ENCODE measurements around the gene SRGAP2B. TPM values are rescaled to one million over a fixed set of nuclear protein-coding genes. Genes with fewer than 3 reads are reported as not detected.
"Not testable (repeated sequence)": the region's sequence is repeated elsewhere in the genome, so short reads cannot be mapped to it uniquely, and the experiment has no call there.

SRGAP2B gene
- polyA plus RNA-seq (2013, experiment 1 of 2; ENCODE audit: insufficient read length): 25.0 TPM
- polyA plus RNA-seq (2013, experiment 2 of 2; ENCODE audit: insufficient read length): 24.5 TPM

DNA sequence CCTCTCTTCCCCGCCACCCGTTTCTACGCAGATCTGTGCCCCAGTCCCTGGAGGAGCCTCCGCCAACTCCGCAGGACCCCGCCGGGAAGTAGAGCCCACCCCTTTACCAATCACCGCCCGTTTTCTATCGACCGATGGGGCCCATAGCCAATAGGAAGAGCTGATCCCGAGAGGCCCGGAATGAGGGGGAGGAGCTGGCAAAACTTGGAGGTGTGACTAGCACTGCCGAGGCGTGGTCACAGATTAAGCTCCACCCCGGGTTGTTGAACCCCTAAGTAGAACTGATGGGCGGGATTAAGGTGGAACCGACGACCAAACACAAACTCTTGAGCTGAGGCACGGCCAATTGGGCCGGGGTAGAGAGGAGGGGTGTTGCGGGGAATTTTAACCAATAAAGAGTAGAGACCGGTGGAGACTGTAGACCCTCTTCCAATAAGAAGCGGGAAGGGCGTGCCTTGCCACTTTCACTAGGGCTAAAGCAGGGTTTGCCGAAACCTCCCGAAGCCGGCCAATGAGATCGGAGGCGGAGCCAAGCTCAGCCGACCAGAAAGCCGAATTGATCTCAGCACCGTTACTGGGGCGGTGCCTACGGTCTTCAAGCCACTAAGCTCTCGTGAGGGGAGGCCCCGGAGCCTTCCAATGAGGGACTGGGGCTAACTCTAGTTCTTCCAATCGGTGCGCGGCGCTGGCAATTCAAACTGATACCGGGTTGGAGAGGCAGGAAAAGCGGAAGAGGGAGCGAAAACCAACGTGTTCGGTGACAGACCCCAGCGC, at the start of gene SRGAP2B, which contains the start of gene FAM72D:
Gene SRGAP2B, minus strand, starts transcription at position 45 of the 774 bp plus-strand sequence. CDS start 2,427 bp downstream, outside the sequence.
Gene FAM72D, plus strand, starts transcription at position 691 of the 774 bp plus-strand sequence. CDS start 874 bp downstream, outside the sequence.
- not testable (repeated sequence) for DNase-seq

DNA sequence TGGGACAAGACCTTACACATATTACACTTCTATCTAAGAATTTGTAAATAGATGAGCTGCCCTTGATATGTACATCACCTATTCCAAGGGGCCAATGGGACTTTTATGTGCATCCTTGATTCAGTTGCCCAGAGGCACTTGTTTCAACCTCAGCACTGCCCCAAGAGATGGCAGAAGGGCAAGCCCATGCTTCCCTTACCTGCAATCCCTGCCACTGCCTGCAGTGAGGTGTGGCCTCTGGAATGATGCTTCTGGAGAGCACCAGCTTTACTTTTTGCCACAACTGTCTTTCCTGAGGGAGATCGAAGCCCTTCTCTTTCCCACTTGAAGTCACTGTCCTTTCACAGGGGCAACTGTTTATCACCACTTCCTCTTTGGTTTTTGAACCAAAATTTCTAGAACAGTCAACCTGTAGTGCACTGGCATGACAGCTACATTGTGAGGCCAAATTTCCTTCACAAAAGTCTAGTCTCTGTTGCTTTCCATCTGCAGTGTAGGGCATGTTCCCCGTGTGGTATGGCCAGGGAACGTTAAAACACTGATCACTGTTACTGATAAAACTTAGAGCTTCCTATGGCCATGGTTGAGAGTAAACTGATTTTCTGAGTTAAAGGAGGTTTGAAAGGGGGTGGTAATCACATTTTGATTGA, 49.3 kb upstream of the SRGAP2B start:
- not testable (repeated sequence) for DNase-seq

DNA sequence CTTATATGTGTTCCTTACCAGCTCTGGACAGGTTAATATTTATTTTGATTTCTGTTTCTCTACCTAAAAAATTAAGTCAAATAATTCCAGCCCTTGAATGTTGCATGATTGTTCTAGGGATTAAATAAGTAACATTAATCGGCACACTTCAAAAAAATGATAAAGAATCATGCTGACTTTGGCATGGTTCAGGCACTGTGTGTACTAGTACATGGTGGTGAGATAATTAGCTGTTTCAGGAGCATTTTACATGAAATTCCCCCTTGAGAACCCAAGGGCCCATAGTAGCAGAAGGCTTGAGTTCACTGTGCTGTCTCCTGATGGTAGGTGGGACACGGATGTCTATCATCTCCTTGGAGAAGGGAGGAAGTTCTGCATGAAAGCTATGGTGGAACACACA, 45.4 kb upstream of the SRGAP2B start:
- not testable (repeated sequence) for DNase-seq

DNA sequence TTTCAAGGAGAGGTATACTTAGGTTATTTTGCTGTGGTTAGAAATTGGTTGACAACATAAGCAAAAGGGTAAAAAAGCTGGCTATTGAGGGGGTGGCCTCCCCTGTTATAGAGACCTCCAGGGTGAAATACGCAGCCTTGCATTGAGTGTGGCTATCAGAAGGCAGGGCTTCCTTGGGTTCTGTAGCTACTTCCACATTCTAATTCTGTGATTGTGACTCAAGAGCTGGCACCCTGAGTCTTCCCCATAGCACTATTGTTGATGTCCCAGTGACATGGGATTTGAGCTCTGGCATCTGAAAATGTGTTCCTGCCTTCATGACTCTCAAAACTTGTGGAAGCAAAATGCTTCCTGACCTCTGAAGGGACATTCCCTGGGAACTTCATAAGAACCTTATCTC, 39.3 kb upstream of the SRGAP2B start:
- DNase-seq: not testable (repeated sequence)

DNA sequence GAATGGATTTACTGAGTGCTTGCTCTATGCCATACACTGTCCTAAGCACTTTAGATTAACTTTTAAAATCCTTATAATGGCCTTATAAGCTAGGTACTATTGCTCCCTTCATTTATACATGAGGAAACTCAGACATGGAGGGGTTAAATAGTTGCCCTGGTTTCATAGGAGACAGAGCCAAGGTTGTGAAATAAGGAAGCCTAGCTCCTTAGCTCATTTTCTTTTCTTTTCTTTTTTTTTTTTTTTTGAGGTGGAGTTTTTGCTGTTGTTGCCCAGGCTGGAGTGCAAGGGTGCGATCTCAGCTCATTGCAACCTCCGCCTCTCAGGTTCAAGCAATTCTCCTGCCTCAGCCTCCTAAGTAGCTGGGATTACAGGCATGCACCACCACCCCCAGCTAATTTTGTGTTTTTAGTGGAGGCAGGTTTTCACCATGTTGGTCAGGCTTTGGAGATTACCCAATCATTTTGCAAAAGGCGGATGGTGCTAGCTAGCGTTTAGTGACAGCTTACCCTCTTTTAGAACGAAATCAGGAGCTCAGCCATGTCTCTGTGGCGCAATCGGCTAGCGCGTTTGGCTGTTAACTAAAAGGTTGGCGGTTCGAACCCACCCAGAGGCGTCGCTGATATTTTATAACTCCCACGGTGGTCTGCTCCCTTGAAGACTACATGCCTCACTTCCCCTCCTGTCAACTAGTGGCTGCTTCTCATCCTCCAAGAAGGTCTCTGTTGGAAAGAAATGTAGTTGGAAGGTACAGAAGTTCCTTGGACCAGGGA, 33.8 kb upstream of the SRGAP2B start:
- peak; percentile 0 for DNase-seq

DNA sequence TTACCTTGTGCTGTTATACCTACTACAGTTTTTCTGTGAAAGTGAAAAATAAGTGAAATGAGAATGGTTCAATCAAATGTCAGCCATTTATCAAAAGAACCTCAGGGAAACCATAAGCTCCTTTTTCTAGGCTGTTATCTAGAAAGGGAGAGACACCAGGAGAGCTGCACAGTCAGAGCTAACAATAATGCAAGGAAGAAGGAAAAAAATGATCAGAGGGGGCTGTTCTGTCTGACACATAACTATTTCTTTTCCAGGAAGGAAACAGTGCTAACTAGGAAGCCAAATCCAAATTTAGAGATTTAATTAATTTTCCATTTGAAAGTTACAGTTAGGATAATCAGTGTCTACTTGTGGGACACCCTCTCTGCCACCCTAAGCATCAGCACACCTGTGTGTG, 32.0 kb upstream of the SRGAP2B start:
- DNase-seq: not testable (repeated sequence)

DNA sequence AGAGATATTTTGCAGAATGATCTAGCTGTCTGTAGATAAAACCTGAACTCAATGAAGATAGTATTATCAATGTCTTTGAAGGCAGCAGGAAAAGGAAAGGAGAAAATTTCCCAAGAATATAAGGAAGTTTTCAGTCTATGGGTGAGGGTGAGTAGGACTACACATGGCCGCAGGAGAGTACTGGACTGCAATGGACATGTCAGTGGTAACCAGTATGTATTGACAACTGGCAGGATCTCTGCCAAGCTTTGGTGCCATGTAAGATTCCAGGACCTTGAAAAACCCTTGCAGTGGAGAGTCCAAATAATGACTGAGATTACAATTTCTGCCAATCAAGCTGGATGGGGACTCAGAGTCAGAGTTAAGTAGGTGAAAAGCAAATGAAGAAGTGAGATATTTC, 30.0 kb upstream of the SRGAP2B start:
- not testable (repeated sequence) for DNase-seq

DNA sequence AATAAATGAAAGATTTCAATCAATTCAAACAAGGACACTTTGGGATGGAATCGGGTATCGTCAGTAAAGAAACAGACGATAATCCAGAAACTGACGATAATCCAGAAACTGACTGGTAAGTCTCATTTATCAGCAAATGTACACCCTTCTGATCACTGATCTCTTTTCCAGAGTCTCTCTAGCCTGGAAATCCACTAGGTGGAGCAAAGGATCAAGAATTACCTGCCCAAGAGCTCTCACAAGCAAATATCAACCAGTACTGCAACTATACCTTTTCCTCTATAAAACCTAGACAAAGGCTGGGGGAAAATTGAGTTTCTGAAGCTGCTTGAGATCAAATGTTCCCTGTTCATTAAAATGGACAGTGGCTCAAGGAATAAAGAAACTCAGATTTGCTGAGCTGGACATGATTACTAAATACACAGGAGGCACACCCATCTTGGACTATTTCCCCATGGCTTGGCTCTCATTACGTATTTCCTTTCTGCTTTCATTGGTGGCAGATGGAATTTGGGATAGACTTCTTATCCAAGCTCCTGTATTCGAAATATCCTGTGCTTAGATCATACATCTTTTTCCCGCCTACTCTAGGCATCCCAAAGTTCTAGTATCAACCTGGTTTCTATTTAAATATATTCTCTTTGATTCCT, 29.0 kb upstream of the SRGAP2B start:
- DNase-seq: not testable (repeated sequence)

DNA sequence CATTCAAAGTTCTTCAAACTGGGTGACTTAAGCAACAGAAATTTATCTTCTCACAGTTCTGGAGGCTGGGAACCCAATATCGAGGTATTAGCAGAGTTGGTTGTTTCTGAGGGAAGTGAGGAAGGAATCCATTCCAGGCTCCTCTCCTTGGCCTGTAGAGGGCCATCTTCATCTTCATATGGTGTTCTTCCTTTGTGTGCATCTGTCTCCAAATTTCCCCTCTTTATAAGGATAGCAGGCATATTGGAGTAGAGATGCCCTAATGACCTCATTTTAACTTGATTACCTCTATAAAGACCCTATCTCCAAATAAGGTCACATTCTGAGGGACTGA, 27.9 kb upstream of the SRGAP2B start:
- DNase-seq: not testable (repeated sequence)

DNA sequence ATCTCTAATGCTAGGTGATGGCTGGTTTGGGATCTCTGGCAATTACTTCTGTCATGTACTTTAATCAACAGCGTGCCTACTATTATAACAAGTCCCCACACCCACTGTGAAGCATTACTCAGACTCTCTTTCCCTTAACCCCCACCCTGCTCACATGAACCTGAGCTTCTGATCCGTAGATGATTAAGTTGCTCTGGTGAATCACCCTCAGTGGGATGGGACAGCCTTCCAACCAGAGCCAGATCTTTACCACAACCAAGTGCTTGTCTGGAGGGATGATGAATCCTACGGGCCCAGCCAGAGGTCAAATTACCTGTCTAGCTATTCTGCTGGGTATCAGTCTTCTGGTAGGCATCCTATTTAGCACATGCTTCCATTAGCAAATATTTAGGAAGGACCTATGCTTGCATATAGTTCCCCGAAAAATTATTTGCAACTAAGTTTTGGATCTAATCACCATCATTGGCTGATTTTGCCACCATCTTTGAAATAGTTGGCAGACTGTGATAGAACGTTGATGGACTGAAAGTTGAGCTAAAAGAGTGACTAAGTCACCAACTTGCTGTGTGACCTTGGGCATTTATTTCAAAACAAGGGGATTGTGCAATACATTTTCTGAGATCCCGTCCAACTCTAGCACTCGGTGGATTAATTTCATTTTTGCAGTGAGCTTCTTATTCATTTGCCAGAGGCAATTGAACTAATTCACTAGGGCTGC, 27.4 kb upstream of the SRGAP2B start:
- not testable (repeated sequence) for DNase-seq

DNA sequence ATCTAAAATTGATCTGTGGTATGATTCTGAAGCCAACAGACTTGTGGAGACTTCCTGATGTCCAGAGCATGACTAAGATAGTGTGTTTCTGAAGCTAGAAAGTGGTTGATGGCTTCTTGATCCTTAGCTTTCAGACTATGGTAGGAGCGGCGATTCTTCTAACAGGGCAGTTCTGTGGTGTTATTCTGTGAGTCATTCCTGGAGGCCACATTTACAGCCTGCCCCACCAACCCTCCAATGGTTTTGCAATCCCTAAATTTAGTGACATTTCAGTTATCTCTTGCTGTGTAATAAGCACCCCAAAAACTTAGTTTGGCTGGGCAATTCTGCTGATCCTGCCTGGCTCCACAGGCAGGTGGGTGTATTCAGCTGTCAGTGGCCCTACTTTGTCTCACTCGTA, 24.7 kb upstream of the SRGAP2B start:
- DNase-seq: not testable (repeated sequence)

DNA sequence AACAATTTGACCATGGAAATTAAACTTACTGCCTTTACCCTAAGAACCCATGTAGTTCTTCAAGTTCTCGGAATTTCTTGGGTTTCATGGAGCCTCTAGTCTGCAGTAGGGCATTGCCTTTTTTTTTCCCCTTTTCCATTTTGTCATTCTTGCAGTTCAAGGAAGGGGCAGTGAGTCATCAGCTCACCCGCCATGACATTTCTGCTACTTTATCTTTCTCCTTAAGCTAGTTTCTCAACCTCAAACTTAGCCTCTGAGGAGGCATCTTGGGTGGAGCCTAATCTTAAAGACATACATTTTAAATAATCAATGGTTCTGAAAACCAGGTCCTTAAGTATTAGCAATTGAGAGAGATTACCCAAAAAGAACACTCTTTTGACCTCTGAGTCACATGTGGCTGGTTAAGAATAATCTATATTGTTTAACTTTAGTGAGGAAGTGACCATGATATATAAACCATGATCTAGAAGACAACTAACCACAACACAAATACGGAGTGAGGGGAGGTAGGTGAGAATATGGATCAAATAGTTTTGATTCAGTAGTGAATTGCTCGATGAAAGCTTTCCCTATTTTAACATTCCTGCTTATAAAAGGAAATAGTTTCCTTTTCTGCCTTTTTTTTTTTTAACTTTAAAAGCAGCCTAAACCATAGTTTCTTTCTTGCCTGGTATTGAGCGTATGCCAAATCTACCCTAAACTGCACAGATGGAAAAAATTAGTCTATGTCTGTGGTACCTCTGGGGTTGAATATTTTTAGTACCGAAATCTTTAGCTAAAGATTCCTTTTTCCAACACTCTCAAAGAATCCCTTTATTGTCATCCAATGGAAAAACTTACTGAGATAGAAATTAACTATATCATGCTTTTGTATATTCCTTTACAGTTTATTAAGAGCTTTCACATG, 20.7 kb upstream of the SRGAP2B start:
- DNase-seq: not testable (repeated sequence)

DNA sequence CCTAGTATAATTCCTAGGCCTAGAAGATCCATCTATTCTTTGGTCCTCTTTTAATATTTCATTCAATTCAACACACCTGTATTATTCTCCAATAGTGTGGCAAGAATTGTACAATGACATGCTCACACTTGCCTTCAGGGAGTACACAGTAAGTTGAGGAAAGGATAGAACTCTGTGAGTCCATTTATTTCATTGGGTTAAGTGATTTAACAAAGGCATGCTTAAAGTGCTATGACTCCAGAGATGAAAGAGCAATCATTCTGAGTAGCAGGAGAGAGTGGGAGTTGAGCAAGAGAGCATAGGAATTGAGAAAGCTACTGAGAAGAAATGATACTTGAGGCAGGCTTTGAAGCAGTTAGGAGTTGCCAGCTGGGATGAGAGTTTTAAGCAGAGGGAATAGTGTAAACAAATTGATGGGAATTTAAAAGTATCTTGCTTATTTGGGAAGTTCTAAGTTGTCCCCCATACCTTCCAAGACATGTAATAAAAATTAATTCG, 19.5 kb upstream of the SRGAP2B start:
- DNase-seq: not testable (repeated sequence)

DNA sequence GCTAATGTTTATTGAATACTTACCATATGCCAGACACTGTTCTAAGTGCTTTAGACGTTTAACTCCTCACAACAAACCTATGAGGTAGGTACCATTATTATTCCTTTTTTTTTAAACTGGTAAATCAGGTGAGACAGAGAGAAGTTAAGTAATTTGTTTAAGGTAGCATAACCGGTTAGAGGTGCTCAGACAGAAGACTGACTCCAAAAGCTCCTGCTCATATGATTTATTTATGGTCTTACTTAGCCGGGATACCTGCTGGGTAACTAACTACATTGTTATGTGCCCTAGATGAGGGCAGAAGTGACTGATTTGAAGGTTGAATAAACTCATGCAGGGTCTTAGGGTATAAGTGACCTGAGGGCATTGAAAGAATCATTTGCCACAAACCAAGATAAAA, 17.6 kb upstream of the SRGAP2B start:
- not testable (repeated sequence) for DNase-seq

DNA sequence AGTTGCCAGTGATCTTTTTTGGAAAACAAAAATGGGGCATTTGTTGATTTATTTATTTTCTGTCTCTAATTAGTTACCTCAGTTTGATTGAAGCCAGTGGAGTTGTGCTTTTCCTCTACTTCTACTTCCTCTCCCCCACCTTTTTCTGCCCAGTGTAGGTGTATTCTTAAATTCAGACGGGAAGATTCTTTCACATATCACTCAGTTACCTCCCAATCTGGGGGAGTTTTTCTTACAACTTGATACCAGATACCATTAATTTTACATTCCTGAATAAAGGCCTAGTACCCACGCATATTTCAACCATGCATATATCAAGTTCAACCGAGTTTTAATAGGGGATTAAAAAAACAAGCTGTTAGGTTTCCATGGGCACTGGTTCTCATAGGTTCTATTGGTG, 16.5 kb upstream of the SRGAP2B start:
- DNase-seq: not testable (repeated sequence)

DNA sequence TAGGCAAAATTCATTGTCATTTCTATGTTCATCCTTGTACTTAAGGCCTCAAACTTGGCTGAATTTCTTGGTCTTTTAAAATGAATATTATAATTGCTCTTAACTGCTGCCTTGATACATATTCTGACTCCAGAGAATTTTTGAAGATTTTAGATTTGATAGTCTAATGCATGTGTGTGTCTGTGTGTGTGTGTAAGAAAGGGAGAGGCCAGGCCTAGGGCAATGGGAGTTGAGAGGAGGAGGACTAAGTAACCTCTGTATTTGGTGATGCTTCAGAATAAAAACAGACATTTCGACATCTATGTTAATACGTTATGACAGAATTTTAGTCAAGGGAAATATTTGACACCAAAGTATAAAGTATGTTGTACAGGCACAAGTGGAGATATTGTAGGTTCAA, 8.2 kb upstream of the SRGAP2B start:
- not testable (repeated sequence) for DNase-seq

DNA sequence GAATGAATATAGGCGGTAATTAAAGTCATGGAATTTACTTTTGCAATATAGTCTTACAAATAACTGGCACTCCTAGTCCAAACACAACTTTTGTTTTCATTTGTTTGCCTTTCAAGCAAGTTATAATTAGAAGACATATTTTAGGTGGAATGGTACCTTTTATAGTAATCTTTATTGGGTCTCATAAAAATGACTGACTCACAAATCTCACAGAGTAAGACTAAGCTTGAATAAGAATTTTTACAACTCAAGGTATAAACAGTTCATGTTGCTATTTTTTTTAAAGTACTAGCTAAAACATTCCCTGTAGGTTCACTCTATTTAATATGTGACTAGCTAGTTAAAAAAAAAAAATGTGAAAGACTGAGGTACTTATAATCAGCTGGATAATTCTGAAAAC, 6.6 kb upstream of the SRGAP2B start:
- not testable (repeated sequence) for DNase-seq

DNA sequence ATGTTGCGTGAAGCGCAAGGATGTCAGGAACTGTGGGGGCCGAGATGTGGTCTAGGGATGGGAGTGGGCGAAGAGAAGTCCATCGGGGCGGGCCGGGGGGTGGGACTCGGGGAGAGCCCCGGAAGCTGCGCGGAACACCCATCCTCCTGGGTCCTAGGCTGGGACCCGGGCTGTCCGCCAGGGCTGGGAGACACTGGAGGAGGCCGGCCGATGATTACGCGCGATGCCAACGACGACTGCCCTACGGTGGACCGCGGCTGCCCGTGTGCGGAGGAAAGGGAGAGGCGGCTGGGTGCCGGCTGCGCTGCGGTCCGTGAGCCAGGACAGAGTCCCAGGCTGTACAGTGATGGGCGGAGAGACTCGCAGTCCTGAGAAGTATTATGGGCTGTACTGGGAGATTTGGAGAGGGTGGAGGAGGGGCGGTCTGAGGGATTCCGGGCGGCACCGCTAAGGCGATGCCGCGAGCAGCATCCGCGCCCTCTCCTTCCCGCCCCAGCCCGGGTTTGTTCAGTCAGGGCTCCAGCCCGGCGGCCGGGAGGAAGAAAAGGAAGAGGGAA, 395 bp downstream of the SRGAP2B start:
- not testable (repeated sequence) for DNase-seq

DNA sequence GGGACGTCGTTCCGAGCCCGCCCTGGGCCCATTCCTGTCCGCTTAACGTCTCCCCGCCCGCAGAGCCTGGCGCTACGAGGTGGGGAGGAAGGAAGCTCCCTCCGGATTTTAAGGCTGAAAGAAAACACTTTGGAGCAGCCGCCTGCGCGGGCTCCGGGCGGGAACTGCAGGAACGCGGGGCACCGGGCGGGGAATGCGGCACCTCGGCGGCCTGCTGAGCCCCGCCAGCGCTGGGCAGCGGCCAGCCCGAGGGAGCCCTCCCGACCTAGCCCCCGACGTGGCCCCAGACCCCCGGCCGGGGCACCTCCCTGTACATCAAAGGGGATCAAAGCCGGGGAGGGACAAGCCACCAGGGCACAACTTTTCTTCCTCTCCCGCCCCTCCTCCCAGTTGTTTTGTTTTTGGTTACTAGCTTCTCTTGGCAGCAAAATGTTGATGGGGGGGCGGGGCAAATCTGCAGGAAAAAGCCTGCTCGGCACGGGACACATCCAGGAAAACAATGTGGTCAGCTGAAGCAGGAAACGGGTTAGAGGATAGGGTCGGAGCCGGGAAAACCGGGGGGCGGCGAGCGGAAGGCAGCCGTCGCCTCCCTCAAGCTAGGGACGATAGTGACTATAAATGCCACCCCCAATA, 1.5 kb downstream of the SRGAP2B start:
- DNase-seq: not testable (repeated sequence)
